Bronchial epithelial cell (primary cell): ENCODE results near the gene PPP3R1. TPM values are rescaled to one million over a fixed set of nuclear protein-coding genes. Genes with fewer than 3 reads are reported as not detected.

Experiments used
- DNase-seq: peaks from one replicate; pipeline ENCODE4 v3.0.0-alpha.2; 2010; ENCODE audit warnings: low read depth
- FAIRE-seq: peaks from 2 replicates; lab custom pipeline; 2011; peaks lifted over from hg19 to GRCh38; lab: Jason Lieb, UNC
- H3K27me3 ChIP-seq: 2 replicates; pipeline ENCODE4 v1.5.1; 2011; ENCODE audit warnings: low read length; ENCODE audit not compliant: control insufficient read depth, insufficient read depth
- H3K36me3 ChIP-seq: 2 replicates; pipeline ENCODE4 v1.5.1; 2011; ENCODE audit warnings: low read length; ENCODE audit not compliant: control insufficient read depth, insufficient read depth
- H3K4me3 ChIP-seq: 2 replicates; pipeline ENCODE4 v1.5.1; 2011; ENCODE audit warnings: mild to moderate bottlenecking, low read depth, low read length, control low read depth
- total RNA-seq: library from RNA; depleted of rRNA; stranded (reverse); fragments of >200 nt; gene quantifications from 2 replicates; pipeline ENCODE4 v1.2.1, GENCODE V29; 2014
- TF ChIP-seq, protein P1 (sequence below): IDR thresholded peaks from 2 replicates; pipeline ENCODE4 v1.5.1; 2011; ENCODE audit warnings: mild to moderate bottlenecking, moderate library complexity, low read length, control low read depth, inconsistent platforms; ENCODE audit not compliant: insufficient read depth, severe bottlenecking

PPP3R1 gene, protein sequence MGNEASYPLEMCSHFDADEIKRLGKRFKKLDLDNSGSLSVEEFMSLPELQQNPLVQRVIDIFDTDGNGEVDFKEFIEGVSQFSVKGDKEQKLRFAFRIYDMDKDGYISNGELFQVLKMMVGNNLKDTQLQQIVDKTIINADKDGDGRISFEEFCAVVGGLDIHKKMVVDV
- total RNA-seq: 19.2 and 26.5 TPM in 2 replicates

DNA sequence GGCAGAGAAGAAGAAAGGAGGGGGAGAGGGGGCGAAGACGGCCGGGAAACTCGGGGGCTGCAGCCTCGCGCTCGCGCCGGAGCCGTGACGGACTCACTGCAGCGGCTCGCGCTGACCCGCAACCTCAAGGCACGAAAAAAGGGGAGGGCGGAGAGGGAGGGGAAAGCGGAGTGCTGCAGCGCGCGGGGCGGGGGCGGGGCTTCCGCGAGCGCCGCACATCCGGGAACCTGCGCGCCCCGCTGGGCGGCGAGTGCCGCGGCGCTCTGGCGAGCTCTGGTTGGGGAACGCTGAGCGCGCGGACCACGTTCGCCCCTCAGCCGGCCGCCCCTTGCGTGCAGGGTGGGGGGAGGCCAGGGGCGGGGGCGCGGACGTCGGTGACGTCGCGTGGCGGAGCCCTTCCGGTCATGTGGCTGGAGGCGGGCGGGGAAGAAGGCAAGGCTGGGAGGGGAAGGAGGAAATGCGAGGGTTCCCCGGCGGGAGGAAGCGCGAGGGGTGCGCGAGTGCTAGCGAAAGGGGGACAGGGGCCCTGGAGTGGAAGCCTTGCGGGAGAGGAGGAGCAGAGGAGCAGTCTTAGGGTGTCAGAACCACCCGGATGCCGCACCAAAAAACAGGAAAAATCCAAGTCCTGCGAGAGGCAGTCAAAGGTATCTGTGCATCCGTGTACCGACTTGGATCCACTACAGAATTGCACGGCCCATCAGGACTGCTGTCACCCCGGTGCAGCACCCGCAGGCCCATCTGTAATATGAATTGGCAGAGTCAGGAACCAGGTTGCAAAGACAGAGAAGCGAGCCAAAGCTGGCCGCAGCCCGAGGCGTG, at the start of gene PPP3R1:
Gene PPP3R1, minus strand, starts transcription at position 133 of the 819 bp plus-strand sequence. CDS start 405 bp downstream, outside the sequence.
- TF ChIP-seq, protein P1, sequence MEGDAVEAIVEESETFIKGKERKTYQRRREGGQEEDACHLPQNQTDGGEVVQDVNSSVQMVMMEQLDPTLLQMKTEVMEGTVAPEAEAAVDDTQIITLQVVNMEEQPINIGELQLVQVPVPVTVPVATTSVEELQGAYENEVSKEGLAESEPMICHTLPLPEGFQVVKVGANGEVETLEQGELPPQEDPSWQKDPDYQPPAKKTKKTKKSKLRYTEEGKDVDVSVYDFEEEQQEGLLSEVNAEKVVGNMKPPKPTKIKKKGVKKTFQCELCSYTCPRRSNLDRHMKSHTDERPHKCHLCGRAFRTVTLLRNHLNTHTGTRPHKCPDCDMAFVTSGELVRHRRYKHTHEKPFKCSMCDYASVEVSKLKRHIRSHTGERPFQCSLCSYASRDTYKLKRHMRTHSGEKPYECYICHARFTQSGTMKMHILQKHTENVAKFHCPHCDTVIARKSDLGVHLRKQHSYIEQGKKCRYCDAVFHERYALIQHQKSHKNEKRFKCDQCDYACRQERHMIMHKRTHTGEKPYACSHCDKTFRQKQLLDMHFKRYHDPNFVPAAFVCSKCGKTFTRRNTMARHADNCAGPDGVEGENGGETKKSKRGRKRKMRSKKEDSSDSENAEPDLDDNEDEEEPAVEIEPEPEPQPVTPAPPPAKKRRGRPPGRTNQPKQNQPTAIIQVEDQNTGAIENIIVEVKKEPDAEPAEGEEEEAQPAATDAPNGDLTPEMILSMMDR: no peak
- no peaks in the 10 kb centered on the region for H3K27me3 ChIP-seq
- H3K36me3 ChIP-seq: no peaks in the 10 kb centered on the region
- H3K4me3 ChIP-seq: peak within 1 kb of the TSS; percentile 93
- DNase-seq (peak; percentile 82), FAIRE-seq (no peak)

DNA sequence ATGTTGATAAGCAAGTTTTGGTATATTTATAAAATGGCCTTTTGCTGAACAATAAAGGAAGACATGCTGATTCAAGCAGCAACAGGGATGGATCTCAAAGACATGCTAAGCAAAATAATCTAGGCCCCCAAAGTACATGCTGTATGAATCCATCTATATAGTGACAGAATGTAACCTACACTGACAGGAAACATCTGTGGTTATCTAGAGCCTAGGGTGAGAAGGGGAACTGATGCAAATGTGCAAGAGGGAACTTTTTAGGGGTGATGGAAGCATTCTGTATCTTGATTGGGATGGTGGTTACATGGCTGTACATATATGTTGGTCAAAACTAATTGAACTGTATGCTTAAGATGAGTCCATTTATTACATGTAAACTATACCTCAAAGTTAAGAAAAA, 43.2 kb upstream of the PPP3R1 start:
- no peak for FAIRE-seq

GRCh38 chr2:68294913-68295312, 42.6 kb upstream of the PPP3R1 start:
- Histone ChIP-seq H3K4me3 (no peak overlapping the region), H3K36me3 (no peaks in the 10 kb centered on the region), H3K27me3 (no peaks in the 10 kb centered on the region)
- TF ChIP-seq, protein P1: no peak
- DNase-seq (no peak), FAIRE-seq (no peak)

More for the DNA sequence above, 43.2 kb upstream of the PPP3R1 start:
- Histone ChIP-seq H3K36me3 (no peaks in the 10 kb centered on the region), H3K4me3 (no peak overlapping the region), H3K27me3 (no peaks in the 10 kb centered on the region)
- TF ChIP-seq, protein P1: no peak
- DNase-seq: no peak

- TF ChIP-seq, protein P1: no peak
Measured at GRCh38 chr2:68294187-68294586, 41.9 kb upstream of the PPP3R1 start.

GRCh38 chr2:68293755-68294154, 41.4 kb upstream of the PPP3R1 start:
- no peak for DNase-seq
- TF ChIP-seq, protein P1: no peak
- FAIRE-seq: peak; percentile 55
- Histone ChIP-seq H3K27me3 (no peaks in the 10 kb centered on the region), H3K36me3 (no peaks in the 10 kb centered on the region), H3K4me3 (no peak overlapping the region)

More at GRCh38 chr2:68294187-68294586, 41.9 kb upstream of the PPP3R1 start:
- DNase-seq: no peak
- Histone ChIP-seq H3K27me3 (no peaks in the 10 kb centered on the region), H3K36me3 (no peaks in the 10 kb centered on the region), H3K4me3 (no peak overlapping the region)
- no peak for FAIRE-seq
